Renal cortical epithelial cell (primary cell): ENCODE measurements around the gene ITLN1. TPM values are rescaled to one million over a fixed set of nuclear protein-coding genes. Genes with fewer than 3 reads are reported as not detected.

Experiments
- total RNA-seq: library from RNA; depleted of rRNA; stranded (reverse); fragments of >200 nt; gene quantifications from 2 replicates; pipeline ENCODE4 v1.2.3, GENCODE V29; 2014

ITLN1 gene
- total RNA-seq, 1 donor from 2014 or later, result not detected

Other genes with a start within 250 kb of the ITLN1 start
- gene SLAMF1, start 238.1 kb downstream of the ITLN1 start, total RNA-seq, result not detected in 2 replicates
- not detected in 2 replicates for gene CD48, start 173.4 kb downstream of the ITLN1 start, total RNA-seq
- 0.17 TPM in 1 of 2 replicates, not detected in the other for gene SLAMF7, start 145.9 kb downstream of the ITLN1 start, total RNA-seq
- not detected in 2 replicates for gene LY9, start 89.0 kb downstream of the ITLN1 start, total RNA-seq
- not detected in 2 replicates for gene CD244, start 22.3 kb downstream of the ITLN1 start, total RNA-seq
- gene ITLN2, start 69.6 kb upstream of the ITLN1 start, total RNA-seq, result not detected in 2 replicates
- gene F11R, start 136.0 kb upstream of the ITLN1 start, total RNA-seq, result 145 and 248 TPM in 2 replicates
- 45.1 and 106 TPM in 2 replicates for gene TSTD1, start 153.8 kb upstream of the ITLN1 start, total RNA-seq
- 61.1 and 80.9 TPM in 2 replicates for gene USF1, start 160.8 kb upstream of the ITLN1 start, total RNA-seq
- gene ARHGAP30, start 184.7 kb upstream of the ITLN1 start, total RNA-seq, result 0.17 TPM in 1 of 2 replicates, not detected in the other
- gene NECTIN4, start 204.4 kb upstream of the ITLN1 start, total RNA-seq, result 0.75 and 25.0 TPM in 2 replicates
- gene KLHDC9, start 213.2 kb upstream of the ITLN1 start, total RNA-seq, result 10.8 and 11.5 TPM in 2 replicates
- gene PFDN2, start 232.9 kb upstream of the ITLN1 start, total RNA-seq, result 28.7 and 37.1 TPM in 2 replicates
- 25.7 and 26.8 TPM in 2 replicates for gene NIT1, start 232.9 kb upstream of the ITLN1 start, total RNA-seq
- gene DEDD, start 247.5 kb upstream of the ITLN1 start, total RNA-seq, result 18.2 and 34.8 TPM in 2 replicates